ENCODE measurements around the gene CRAMP1. TPM values are rescaled to one million over a fixed set of nuclear protein-coding genes. Genes with fewer than 3 reads are reported as not detected.
A peak's percentile ranks its signal among the peaks of the same experiment; 100 is the strongest.

The CRAMP1 gene
- total RNA-seq, 4 donors from 2014 or later: 7.6 to 11.7 (median 9.8) TPM

- no peak for ATAC-seq (ENCODE audit: low FRiP score)
- no peak for DNase-seq (ENCODE audit: low spot score)
- TF ChIP-seq, protein P1, sequence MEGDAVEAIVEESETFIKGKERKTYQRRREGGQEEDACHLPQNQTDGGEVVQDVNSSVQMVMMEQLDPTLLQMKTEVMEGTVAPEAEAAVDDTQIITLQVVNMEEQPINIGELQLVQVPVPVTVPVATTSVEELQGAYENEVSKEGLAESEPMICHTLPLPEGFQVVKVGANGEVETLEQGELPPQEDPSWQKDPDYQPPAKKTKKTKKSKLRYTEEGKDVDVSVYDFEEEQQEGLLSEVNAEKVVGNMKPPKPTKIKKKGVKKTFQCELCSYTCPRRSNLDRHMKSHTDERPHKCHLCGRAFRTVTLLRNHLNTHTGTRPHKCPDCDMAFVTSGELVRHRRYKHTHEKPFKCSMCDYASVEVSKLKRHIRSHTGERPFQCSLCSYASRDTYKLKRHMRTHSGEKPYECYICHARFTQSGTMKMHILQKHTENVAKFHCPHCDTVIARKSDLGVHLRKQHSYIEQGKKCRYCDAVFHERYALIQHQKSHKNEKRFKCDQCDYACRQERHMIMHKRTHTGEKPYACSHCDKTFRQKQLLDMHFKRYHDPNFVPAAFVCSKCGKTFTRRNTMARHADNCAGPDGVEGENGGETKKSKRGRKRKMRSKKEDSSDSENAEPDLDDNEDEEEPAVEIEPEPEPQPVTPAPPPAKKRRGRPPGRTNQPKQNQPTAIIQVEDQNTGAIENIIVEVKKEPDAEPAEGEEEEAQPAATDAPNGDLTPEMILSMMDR (IDR thresholded peaks at IDR 0.05): no peak
Measured at GRCh38 chr16:1687427-1688316, 75.5 kb downstream of the CRAMP1 start.

DNA sequence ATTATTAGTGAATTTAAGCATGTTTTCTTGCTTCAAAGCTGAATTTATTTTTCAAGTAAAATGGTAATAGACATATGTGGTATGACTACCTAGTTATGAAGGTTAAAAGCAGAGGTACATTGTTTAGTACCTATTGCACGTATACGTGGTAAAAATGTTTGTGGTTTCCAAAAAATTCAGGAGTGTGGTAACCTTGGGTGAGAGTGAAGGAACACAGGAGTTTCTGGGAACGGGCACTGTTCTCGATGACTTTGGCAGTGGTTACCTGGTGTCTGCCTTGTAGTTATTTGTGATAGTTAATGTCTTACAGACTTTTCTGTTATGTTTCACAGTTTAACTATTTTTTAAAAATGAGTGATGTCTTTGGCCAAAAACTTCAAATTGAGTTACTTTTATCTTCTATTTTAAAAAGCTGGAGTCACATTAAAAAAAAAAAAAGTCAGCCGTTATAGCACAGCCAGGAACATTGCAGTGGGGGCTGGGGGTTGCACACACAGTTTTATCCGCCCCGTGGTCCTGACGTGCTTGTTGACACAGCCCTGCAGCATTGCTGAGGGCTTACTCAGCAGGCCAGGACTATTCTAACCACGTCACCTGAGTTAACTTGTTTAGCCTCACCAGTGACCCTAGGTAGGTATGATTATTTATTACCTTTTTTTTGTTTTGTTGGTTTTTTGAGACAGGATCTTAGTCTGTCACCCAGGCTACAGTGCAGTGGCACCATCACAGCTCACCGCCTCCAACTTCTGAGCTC lies 76.8 kb downstream of the CRAMP1 start:
- DNase-seq (ENCODE audit: low spot score) (no peak), ATAC-seq (ENCODE audit: low FRiP score) (no peak)
- TF ChIP-seq, protein P1 (IDR thresholded peaks at IDR 0.05): no peak

- DNase-seq (ENCODE audit: low spot score) (no peak), ATAC-seq (ENCODE audit: low FRiP score) (no peak)
- TF ChIP-seq, protein P1 (IDR thresholded peaks at IDR 0.05): no peak
Measured at GRCh38 chr16:1689853-1690252, 77.7 kb downstream of the CRAMP1 start.

- no peak for DNase-seq (ENCODE audit: low spot score)
- TF ChIP-seq, protein P1 (IDR thresholded peaks at IDR 0.05): no peak
- ATAC-seq (ENCODE audit: low FRiP score): no peak
Measured at GRCh38 chr16:1690810-1691209, 78.7 kb downstream of the CRAMP1 start.

DNA sequence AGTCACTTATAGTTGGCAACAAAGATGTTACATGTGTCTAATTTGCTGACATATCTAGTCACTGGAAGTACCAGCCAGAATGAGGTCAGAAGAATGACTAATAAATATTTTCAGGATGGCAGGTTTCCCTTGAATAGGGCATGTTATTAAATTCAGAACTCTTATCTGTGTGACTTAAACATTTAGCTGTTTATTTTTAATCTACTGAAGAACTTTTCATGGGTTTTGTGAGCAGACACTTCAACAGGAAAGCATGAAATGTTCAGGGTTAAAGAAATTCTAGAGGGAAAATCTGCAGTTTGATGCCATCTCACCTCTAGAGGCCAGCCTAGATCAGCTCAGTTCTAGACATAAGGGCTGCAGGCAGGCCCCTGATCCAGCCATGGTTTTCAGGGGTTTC lies 79.1 kb downstream of the CRAMP1 start:
- ATAC-seq (ENCODE audit: low FRiP score) (no peak), DNase-seq (ENCODE audit: low spot score) (no peak)
- TF ChIP-seq, protein P1 (IDR thresholded peaks at IDR 0.05): no peak

- ATAC-seq (ENCODE audit: low FRiP score): peak; percentile 28
- TF ChIP-seq, protein P1 (IDR thresholded peaks at IDR 0.05): no peak
- no peak for DNase-seq (ENCODE audit: low spot score)
Measured at GRCh38 chr16:1691956-1692355, 79.8 kb downstream of the CRAMP1 start.

All from omental fat pad (tissue), 4 donors.